Putamen (tissue), 1 donor: ENCODE measurements around the gene TRIM68.
A peak's percentile ranks its signal among the peaks of the same experiment; 100 is the strongest.

ENCODE experiments used
- DNase-seq: peaks from one replicate; pipeline ENCODE4 v3.0.0-alpha.2; 2016; ENCODE audit warnings: low spot score

The TRIM68 gene, protein sequence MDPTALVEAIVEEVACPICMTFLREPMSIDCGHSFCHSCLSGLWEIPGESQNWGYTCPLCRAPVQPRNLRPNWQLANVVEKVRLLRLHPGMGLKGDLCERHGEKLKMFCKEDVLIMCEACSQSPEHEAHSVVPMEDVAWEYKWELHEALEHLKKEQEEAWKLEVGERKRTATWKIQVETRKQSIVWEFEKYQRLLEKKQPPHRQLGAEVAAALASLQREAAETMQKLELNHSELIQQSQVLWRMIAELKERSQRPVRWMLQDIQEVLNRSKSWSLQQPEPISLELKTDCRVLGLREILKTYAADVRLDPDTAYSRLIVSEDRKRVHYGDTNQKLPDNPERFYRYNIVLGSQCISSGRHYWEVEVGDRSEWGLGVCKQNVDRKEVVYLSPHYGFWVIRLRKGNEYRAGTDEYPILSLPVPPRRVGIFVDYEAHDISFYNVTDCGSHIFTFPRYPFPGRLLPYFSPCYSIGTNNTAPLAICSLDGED

DNA sequence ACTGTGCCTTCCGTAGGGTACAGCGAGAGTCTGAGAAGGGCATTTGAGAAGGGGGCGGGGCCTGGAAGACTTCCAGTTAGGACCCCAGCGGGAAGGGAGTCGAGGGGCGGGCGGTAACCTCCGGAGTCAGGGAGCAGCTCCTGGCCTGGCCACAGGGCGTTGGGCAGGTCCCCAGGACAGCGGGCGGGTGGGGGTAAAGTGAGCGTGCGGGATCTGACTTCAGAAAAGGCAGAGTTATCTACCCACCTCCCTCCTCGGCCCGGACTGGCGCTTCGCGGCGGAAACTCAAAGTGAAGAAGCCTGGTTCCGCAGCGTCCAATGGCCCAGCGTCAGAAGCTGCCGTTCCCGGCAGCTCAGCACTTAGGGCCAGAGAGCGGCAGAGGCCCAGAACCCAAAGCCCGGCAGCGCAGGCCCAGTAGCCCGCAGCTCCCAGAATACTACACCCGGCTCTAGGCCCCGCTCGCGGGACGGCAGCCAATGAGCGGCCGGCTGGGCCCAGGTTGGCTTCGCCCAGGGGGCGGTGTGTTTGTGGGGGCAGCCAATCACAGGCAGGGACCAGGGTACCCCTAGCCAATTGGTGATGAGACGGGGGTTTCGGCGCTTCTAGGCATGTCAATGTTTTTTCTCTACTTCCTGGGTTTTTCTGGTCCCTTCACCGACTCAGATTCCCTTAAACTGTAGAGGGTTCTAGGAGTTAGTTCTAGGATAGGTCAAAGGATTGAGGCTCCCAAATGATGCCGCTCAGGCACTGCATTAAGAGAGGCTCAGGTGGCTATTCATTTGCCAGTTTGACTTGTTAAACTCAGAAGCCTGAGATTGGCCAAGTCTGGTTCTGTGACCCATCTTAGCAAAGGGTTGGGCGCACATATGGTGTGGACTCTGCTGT is at the start of gene TRIM68:
Gene TRIM68 (minus strand): TSS at position 451 of the 886 bp plus-strand sequence. CDS start 2,727 bp downstream, outside the sequence.
- DNase-seq: peak; percentile 98

GRCh38 chr11:4654635-4655369 is 46.8 kb upstream of the TRIM68 start:
- DNase-seq: no peak

DNA sequence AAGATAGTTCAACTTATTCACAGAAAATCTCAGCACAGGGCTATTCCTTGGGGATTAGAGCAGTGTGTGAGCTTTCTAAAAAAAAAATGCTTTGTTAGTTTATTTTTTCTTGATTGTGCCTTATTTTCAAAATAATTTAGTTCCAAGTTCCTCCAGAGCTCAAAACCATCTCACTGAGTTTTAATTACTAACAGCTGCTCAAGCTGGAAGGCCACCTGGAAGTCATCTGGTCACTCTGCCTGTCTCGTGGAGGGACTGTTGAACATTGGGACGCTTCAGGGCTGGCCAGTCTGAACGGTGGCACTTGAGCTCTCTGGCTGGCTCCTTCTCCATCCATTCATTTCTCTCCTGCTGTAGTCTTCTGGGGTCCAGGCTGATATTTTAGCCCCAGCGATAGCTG is 39.7 kb upstream of the TRIM68 start:
- no peak for DNase-seq

DNA sequence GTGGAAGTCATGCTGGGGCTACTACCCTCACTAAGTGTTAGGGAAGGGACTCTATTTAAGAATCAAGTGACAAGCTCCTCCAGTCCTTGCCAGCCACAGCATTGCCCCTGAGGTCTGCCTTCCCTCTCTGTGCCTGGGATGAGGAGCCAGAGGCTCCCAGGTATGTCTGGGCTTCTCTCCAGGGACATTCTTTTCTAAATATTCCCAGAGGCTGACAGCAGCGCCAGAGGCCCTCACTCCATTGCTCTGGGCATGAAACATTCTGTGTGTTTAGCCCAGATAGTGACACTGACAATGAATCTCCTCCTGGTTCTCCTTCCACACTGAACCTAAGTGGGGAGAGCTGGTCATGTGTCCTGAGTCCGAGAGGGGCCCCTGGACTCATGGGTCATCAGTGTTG is 37.9 kb upstream of the TRIM68 start:
- no peak for DNase-seq

DNA sequence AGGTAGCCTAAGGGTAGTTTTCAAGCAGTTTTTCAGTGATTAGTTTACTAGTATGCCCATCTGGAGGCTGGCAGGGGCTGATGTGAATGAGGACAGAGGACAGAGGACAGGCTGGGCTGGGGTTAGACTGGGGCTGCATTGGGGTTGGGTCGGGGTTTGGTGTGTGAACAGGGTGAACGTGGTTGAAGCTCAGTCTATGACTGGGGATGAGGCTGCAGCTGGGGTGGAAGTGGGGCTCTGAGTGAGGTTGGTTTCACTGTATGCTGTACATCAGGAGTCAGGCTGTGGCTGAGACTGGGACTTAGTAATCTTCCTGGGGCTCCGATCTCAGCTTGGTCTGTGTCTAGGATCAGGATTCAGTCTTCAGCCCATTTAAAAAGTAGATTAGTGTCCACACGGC is 36.2 kb upstream of the TRIM68 start:
- no peak for DNase-seq

- DNase-seq: no peak
These were observed 35.7 kb upstream of the TRIM68 start, which contains the start of gene OR51E1 for GRCh38 chr11:4643682-4644081. OR51E1 (plus strand) TSS chr11:4643982; CDS start chr11:4652527, 8,545 bp downstream.

DNA sequence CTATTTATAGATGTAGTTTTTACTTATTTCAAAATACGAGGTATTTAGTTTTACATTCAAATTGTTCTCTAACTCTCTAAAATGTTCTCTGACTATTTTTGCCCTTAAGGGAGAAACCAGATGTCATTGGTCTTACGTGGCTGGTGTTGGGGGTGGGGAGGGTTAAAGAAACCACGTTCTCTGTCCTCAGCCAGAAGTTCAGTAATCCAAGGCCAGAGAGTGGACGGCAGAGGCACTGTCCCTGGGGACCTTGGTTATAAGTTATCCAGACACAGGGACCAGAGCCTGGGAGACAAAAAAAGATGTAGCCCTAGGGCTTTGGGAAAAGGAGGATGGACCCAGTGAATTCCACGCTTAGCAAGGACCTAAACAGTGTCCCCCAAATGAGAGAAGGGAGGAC is 35.0 kb upstream of the TRIM68 start:
- DNase-seq: no peak

- no peak for DNase-seq
These were observed 34.0 kb upstream of the TRIM68 start for GRCh38 chr11:4642043-4642442.

- DNase-seq: no peak
These were observed 33.5 kb upstream of the TRIM68 start for GRCh38 chr11:4641501-4641900.

- DNase-seq: no peak
These were observed 31.9 kb upstream of the TRIM68 start for GRCh38 chr11:4639931-4640330.

GRCh38 chr11:4637662-4638047 is 29.6 kb upstream of the TRIM68 start:
- no peak for DNase-seq

DNA sequence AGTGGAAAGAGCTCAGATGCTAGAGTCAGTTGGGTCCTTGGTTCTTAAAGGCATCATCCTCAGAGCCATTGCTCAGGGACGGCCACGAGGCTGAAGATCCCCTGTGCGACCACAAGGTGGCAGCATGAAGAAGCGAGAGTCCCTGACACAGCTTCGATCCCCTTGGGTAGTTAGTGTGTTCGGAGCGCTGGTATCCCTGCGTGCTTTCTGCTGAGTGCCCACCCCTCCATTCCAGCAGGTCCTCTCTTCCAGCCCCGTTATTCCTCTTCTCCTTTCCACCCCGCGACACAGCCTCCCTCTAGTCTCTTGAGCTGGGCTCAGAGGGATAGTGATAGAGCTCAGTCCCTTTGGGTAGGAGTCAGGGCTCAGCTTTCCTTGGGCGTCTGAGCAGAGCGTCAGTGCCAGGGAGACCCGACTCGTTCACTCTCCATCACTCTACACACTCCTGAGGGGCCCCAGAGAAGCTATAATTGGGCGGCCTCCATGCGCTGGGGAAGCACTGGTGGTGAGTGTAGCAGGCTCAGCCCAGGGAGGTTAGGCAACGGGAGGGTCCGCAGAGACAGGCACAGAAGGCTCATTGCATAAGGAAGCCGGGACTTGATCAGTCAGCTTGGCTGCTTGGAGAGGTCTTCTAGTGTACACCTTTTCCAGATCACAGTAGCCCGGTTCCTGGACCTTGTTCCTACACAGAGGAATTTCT is 29.1 kb upstream of the TRIM68 start, which contains the start of gene OR51D1:
Gene OR51D1 (plus strand): TSS at position 516 of the 700 bp plus-strand sequence. CDS start 2,314 bp downstream, outside the sequence.
- peak; percentile 52 for DNase-seq

- no peak for DNase-seq
These were observed 28.1 kb upstream of the TRIM68 start for GRCh38 chr11:4636136-4636535.

- peak; percentile 17 for DNase-seq
These were observed 18.4 kb upstream of the TRIM68 start for GRCh38 chr11:4626207-4627099.

- no peak for DNase-seq
These were observed 11.5 kb upstream of the TRIM68 start for GRCh38 chr11:4619514-4619913.

GRCh38 chr11:4615856-4616444 is 7.9 kb upstream of the TRIM68 start:
- no peak for DNase-seq

DNA sequence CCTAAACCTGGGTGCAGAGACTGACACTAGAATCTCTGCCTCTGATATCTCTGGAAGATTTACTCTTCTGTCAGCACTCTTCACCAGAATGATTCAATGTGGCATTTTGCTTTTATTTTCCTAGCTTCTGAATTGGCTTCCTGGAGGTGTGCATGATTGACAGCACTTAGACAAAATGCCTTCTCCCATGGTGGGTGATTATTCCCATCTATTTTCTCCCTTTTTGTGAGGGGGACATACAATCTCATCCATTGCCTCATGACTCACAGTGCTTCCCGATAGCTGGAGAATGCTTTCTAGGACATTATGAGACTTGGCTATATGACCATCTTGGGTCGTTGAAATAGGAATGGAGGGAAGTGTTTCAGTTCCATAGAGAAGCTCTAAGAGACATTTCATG is 4.0 kb upstream of the TRIM68 start:
- no peak for DNase-seq

- no peak for DNase-seq
These were observed 2.4 kb upstream of the TRIM68 start for GRCh38 chr11:4610258-4610935.

DNA sequence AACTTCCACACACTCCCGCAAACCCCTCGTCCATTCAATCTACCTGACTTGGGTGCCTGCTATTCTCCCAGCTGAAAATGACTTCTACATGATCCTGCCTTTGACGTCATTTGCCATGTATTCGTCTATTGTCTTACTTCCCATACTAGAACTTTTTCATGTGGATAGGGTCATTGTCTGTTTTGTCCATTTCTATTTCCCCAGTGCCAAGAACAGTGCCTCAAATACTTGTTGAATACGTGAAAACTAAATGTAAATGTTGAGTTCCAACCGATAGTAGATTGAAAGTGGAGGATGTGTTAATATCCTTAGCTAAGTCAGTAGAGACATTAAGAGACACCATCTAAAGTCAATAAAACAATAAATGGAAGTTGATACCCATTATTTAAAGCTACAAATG is 935 bp downstream of the TRIM68 start:
- no peak for DNase-seq
